OCI-LY1 (cell line): ENCODE results near the gene SMARCC2.
A peak's percentile ranks its signal among the peaks of the same experiment; 100 is the strongest.

Experiments
- H2AFZ ChIP-seq: fragments of 200-600 bp; sonication (generic), shearing (Covaris generic); 2 replicates; pipeline ENCODE4 v1.6.0; 2014; ENCODE audit warnings: antibody characterized with exemption, mild to moderate bottlenecking, low read length
- H3F3A ChIP-seq: fragments of 200-600 bp; sonication (generic), shearing (Covaris generic); 2 replicates; pipeline ENCODE4 v1.6.0; 2014; ENCODE audit warnings: mild to moderate bottlenecking, antibody characterized with exemption, low read length, moderate library complexity; ENCODE audit not compliant: insufficient read depth
- H3K27ac ChIP-seq: fragments of 200-600 bp; sonication (generic); 2 replicates; pipeline ENCODE4 v1.5.1; 2014; ENCODE audit warnings: low read length, mixed run types, mild to moderate bottlenecking, low read depth; ENCODE audit not compliant: poor library complexity, severe bottlenecking
- H3K27me3 ChIP-seq: fragments of 200-600 bp; sonication (generic); 2 replicates; pipeline ENCODE4 v1.6.0; 2014; ENCODE audit warnings: antibody characterized with exemption, mild to moderate bottlenecking, low read length, moderate library complexity; ENCODE audit not compliant: insufficient read depth
- H3K36me3 ChIP-seq: fragments of 200-600 bp; sonication (generic); 2 replicates; pipeline ENCODE4 v1.6.1; 2014; ENCODE audit warnings: mild to moderate bottlenecking, antibody characterized with exemption, low read length, moderate library complexity, mixed read lengths; ENCODE audit not compliant: insufficient read depth
- H3K4me1 ChIP-seq: fragments of 200-600 bp; sonication (generic); 2 replicates; pipeline ENCODE4 v1.5.1; 2014; ENCODE audit warnings: mild to moderate bottlenecking, low read length, moderate library complexity; ENCODE audit not compliant: insufficient read depth, severe bottlenecking
- H3K4me2 ChIP-seq: fragments of 200-600 bp; sonication (generic), shearing (Covaris generic); 2 replicates; pipeline ENCODE4 v1.6.1; 2014; ENCODE audit warnings: low read length
- H3K4me3 ChIP-seq: fragments of 200-600 bp; sonication (generic); 2 replicates; pipeline ENCODE4 v1.5.1; 2014; ENCODE audit warnings: low read length, low read depth, mild to moderate bottlenecking, mixed read lengths; ENCODE audit not compliant: poor library complexity, severe bottlenecking
- H3K79me2 ChIP-seq: fragments of 200-600 bp; shearing (Covaris generic); 2 replicates; pipeline ENCODE4 v1.6.1; 2016; ENCODE audit warnings: mixed run types, low read length, mixed read lengths; ENCODE audit not compliant: insufficient read depth
- H3K9ac ChIP-seq: fragments of 200-600 bp; sonication (generic), shearing (Covaris generic); 2 replicates; pipeline ENCODE4 v1.6.1; 2014; ENCODE audit warnings: mild to moderate bottlenecking, low read length, mixed read lengths
- H3K9me2 ChIP-seq: fragments of 200-600 bp; sonication (generic), shearing (Covaris generic); 2 replicates; pipeline ENCODE4 v1.6.1; 2014; ENCODE audit warnings: low read depth, mild to moderate bottlenecking, low read length, mixed read lengths
- H3K9me3 ChIP-seq: fragments of 200-600 bp; shearing (Covaris generic); 2 replicates; pipeline ENCODE4 v1.6.1; 2014; ENCODE audit warnings: low read length, mixed read lengths
- H4K20me1 ChIP-seq: fragments of 200-600 bp; sonication (generic), shearing (Covaris generic); 2 replicates; pipeline ENCODE4 v1.6.0; 2016; ENCODE audit warnings: mild to moderate bottlenecking, low read length; ENCODE audit not compliant: insufficient read depth
- CTCF ChIP-seq: fragments of 200-600 bp; sonication (generic), shearing (Covaris generic); IDR thresholded peaks from 2 replicates; pipeline ENCODE4 v1.5.1; 2017; ENCODE audit warnings: mild to moderate bottlenecking, antibody characterized with exemption, low read length, moderate library complexity, mixed read lengths
- EZH2 ChIP-seq: fragments of 200-600 bp; sonication (generic), shearing (Covaris generic); IDR thresholded peaks from 2 replicates; pipeline ENCODE4 v1.8.0; 2017; ENCODE audit warnings: borderline replicate concordance, mixed run types, mild to moderate bottlenecking, antibody characterized with exemption, low read length, moderate library complexity, mixed read lengths

Gene SMARCC2

GRCh38 chr12:56116267-56117081 is 72.8 kb downstream of the SMARCC2 start, which contains the start of gene RPL41:
Gene RPL41, plus strand, starts transcription at chr12:56116633.
- TF ChIP-seq CTCF (no peak), EZH2 (no peak)
- Histone ChIP-seq H3K27ac (peak within 1 kb of the TSS; percentile 95), H3K36me3 (peaks cover 48% of the 10 kb centered on the region), H3K4me3 (peak within 1 kb of the TSS; percentile 95), H3K9ac (peak within 1 kb of the TSS; percentile 98), H3K9me2 (no peaks in the 10 kb centered on the region), H2AFZ (0 out of 2 replicates have a peak within 1 kb of the TSS, but pooled peaks have one; percentile 43), H3F3A (peaks cover 25% of the 10 kb centered on the region; the same call in 1 of the 2 replicates), H3K79me2 (peaks cover 7% of the 10 kb centered on the region), H3K9me3 (no peaks in the 10 kb centered on the region), H3K4me2 (peak within 1 kb of the TSS; percentile 92), H4K20me1 (no peaks in the 10 kb centered on the region), H3K27me3 (no peaks in the 10 kb centered on the region), H3K4me1 (peaks cover 26% of the 10 kb centered on the region)

GRCh38 chr12:56115329-56115728 is 74.0 kb downstream of the SMARCC2 start:
- TF ChIP-seq CTCF (no peak), EZH2 (no peak)
- peak overlapping the region; percentile 95 for H3K27ac ChIP-seq
- H3K36me3 ChIP-seq = peaks cover 52% of the 10 kb centered on the region
- H3K9ac ChIP-seq = peak overlapping the region; percentile 98
- H4K20me1 ChIP-seq = no peaks in the 10 kb centered on the region
- no peaks in the 10 kb centered on the region for H3K9me3 ChIP-seq
- peak overlapping the region; percentile 95 for H3K4me3 ChIP-seq
- H2AFZ ChIP-seq = no peak overlapping the region
- peaks cover 7% of the 10 kb centered on the region for H3K79me2 ChIP-seq
- no peaks in the 10 kb centered on the region for H3K9me2 ChIP-seq
- peaks cover 26% of the 10 kb centered on the region for H3K4me1 ChIP-seq
- no peaks in the 10 kb centered on the region for H3K27me3 ChIP-seq
- peak overlapping the region; percentile 92 for H3K4me2 ChIP-seq
- peaks cover 25% of the 10 kb centered on the region; the same call in 1 of the 2 replicates for H3F3A ChIP-seq

- H3K27me3 ChIP-seq = no peaks in the 10 kb centered on the region
- peaks cover 64% of the 10 kb centered on the region for H3K36me3 ChIP-seq
- no peaks in the 10 kb centered on the region for H3K9me3 ChIP-seq
- no peak overlapping the region for H3K9ac ChIP-seq
- H3K4me1 ChIP-seq = peaks cover 15% of the 10 kb centered on the region
- H3K27ac ChIP-seq = peak overlapping the region; percentile 1
- peaks cover 25% of the 10 kb centered on the region; the same call in 1 of the 2 replicates for H3F3A ChIP-seq
- no peak overlapping the region for H3K4me3 ChIP-seq
- no peaks in the 10 kb centered on the region for H3K9me2 ChIP-seq
- H2AFZ ChIP-seq = no peak overlapping the region
- TF ChIP-seq EZH2 (no peak), CTCF (no peak)
- H4K20me1 ChIP-seq = no peaks in the 10 kb centered on the region
- peaks cover 7% of the 10 kb centered on the region for H3K79me2 ChIP-seq
- H3K4me2 ChIP-seq = no peak overlapping the region
Observed at GRCh38 chr12:56114084-56114483, 75.2 kb downstream of the SMARCC2 start.
